HepG2 (cell line): ENCODE results near the gene DNASE1L2. TPM values are rescaled to one million over a fixed set of nuclear protein-coding genes. Genes with fewer than 3 reads are reported as not detected.

Experiments
- AKAP8 ChIP-seq: sonication (generic); formaldehyde crosslinking; IDR thresholded peaks from 2 replicates; pipeline ENCODE4 v1.5.1; 2020; ENCODE audit warnings: mild to moderate bottlenecking, missing genetic modification reagents
- CEBPB ChIP-seq: IDR thresholded peaks from 2 replicates; pipeline ENCODE4 v1.6.1; 2011; ENCODE audit warnings: low read depth, low read length, improper control_type of control experiment, borderline replicate concordance
- ELF1 ChIP-seq: sonication (generic); formaldehyde crosslinking; IDR thresholded peaks from 2 replicates; pipeline ENCODE4 v1.4.0; 2020; ENCODE audit warnings: missing genetic modification reagents
- ELF3 ChIP-seq: IDR thresholded peaks from 2 replicates; pipeline ENCODE4 v1.6.1; 2016; ENCODE audit warnings: missing genetic modification reagents, missing compliant biosample characterization
- IRX3 ChIP-seq: sonication (generic); formaldehyde crosslinking; IDR thresholded peaks from 2 replicates; pipeline ENCODE4 v1.8.1; 2023; ENCODE audit warnings: mild to moderate bottlenecking, low read depth, missing genetic modification reagents, borderline replicate concordance
- KLF12 ChIP-seq: sonication (generic); formaldehyde crosslinking; IDR thresholded peaks from 2 replicates; pipeline ENCODE4 v1.4.0; 2020; ENCODE audit warnings: missing genetic modification reagents, borderline replicate concordance
- MEF2D ChIP-seq: sonication (generic); formaldehyde crosslinking; IDR thresholded peaks from 2 replicates; pipeline ENCODE4 v1.5.1; 2020; ENCODE audit warnings: mild to moderate bottlenecking, missing genetic modification reagents
- NCOR1 ChIP-seq: fragments of 200-600 bp; sonication (generic); IDR thresholded peaks from 2 replicates; pipeline ENCODE4 v1.7.0; 2017; ENCODE audit warnings: antibody characterized with exemption, low read length, borderline replicate concordance
- NONO ChIP-seq, 2 experiments: fragments of 450-650 bp in 1 of 2; sonication (generic) in 1 of 2; formaldehyde crosslinking in 1 of 2; IDR thresholded peaks in 1 of 2; conservative IDR thresholded peaks in 1 of 2; 2 replicates each; pipeline versions ENCODE4 v1.6.1 to v1.8.0; 2017 to 2022; ENCODE audit warnings: mild to moderate bottlenecking in 1 of 2, missing genetic modification reagents in 1 of 2, moderate library complexity in 1 of 2
- POLR2A ChIP-seq, 2 experiments: IDR thresholded peaks; 2 replicates each; pipeline ENCODE4 v1.6.1; 2011; ENCODE audit warnings: low read depth in 2 of 2, low read length in 2 of 2, mild to moderate bottlenecking in 1 of 2, moderate library complexity in 1 of 2; ENCODE audit not compliant: insufficient read depth in 1 of 2
- SOX5 ChIP-seq: IDR thresholded peaks from 2 replicates; pipeline ENCODE4 v1.6.1; 2016; ENCODE audit warnings: borderline replicate concordance
- TEAD2 ChIP-seq: sonication (generic); formaldehyde crosslinking; IDR thresholded peaks from 2 replicates; pipeline ENCODE4 v1.9.0; 2021; ENCODE audit warnings: missing genetic modification reagents
- ZFP1 ChIP-seq: IDR thresholded peaks from 2 replicates; pipeline ENCODE4 v1.6.1; 2016
- ZNF17 ChIP-seq: sonication (generic); formaldehyde crosslinking; IDR thresholded peaks from 2 replicates; pipeline ENCODE4 v1.5.0; 2020; ENCODE audit warnings: mild to moderate bottlenecking, missing genetic modification reagents
- ZNF432 ChIP-seq: sonication (generic); formaldehyde crosslinking; IDR thresholded peaks from 2 replicates; pipeline ENCODE4 v1.5.0; 2020; ENCODE audit warnings: missing genetic modification reagents, mild to moderate bottlenecking, borderline replicate concordance
- ZNF776 ChIP-seq: sonication (generic); formaldehyde crosslinking; IDR thresholded peaks from 2 replicates; pipeline ENCODE4 v1.4.0; 2020; ENCODE audit warnings: mild to moderate bottlenecking, missing genetic modification reagents
- ZNF792 ChIP-seq: IDR thresholded peaks from 2 replicates; pipeline ENCODE4 v1.6.1; 2016
- ZNF839 ChIP-seq: sonication (generic); formaldehyde crosslinking; IDR thresholded peaks from 2 replicates; pipeline ENCODE4 v1.4.0; 2020; ENCODE audit warnings: missing genetic modification reagents, mild to moderate bottlenecking, borderline replicate concordance
- polyA plus RNA-seq, 8 experiments: library from polyadenylated mRNA; depleted of rRNA in 3 of 8; stranded (reverse) in 7 of 8; unstranded in 1 of 8; fragments of >200 nt; fragmentation: Illumina TruSeq in 4 of 8; extraction: Trizol in 4 of 8; gene quantifications; 2 replicates each; pipeline versions ENCODE4 v1.2.1 to v1.2.3, GENCODE V29; 2011 to 2016; ENCODE audit warnings: low read depth in 4 of 8, missing spikeins in 1 of 8, mixed read lengths in 1 of 8; ENCODE audit not compliant: insufficient read depth in 1 of 8
- total RNA-seq, 5 experiments: library from RNA; depleted of rRNA; stranded (reverse); fragments of >200 nt; fragmentation: Illumina TruSeq; extraction: Trizol; gene quantifications; 2 replicates each; pipeline ENCODE4 v1.2.3, GENCODE V29; 2016; ENCODE audit warnings: low read depth in 1 of 5
- TF ChIP-seq, protein P1 (sequence below): fragments of 450-650 bp; IDR thresholded peaks from 2 replicates; pipeline ENCODE4 v1.6.1; 2016
- TF ChIP-seq, protein P2 (sequence below): sonication (generic); formaldehyde crosslinking; IDR thresholded peaks from 2 replicates; pipeline ENCODE4 v1.4.0; 2020; ENCODE audit warnings: mild to moderate bottlenecking, missing genetic modification reagents
- TF ChIP-seq, protein P3 (sequence below): sonication (generic); formaldehyde crosslinking; IDR thresholded peaks from 2 replicates; pipeline ENCODE4 v1.4.0; 2020; ENCODE audit warnings: missing genetic modification reagents

Gene DNASE1L2
- total and polyA plus RNA-seq, 2 of the 13 experiments (the other 11 are each of a cell fraction or from before 2014, with no cell fraction given), result 0.44 to 0.50 TPM

DNA sequence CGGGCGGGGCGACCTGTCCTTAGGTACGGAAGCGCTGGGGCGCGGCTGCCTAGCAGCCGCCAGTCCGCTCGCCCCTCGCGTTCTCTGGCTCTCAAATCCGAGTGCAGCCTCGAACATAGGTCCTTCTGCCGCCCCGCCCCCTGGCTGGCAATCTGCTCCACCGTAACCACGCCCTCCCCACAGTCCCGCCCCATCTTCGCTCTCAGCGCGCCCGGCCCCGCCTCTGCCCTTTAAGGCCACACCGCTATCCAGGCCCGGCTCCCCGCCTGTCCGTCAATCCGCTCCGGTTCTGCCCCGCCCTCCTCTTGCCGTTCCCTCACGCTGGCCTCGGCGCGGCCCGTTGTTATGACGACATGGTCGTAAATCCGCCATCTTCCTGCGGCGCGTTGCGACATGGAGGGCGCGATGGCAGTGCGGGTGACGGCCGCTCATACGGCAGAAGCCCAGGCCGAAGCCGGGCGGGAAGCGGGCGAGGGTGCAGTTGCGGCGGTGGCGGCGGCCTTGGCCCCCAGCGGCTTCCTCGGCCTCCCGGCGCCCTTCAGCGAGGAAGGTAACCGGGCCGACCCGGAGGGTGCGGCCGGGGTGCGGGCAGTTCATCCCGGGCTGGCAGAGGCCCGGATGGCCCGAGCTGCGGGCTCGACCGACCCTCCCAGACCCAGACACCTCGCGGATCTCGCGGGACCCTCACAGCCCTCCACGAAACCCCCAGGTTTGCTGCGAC, 12.9 kb upstream of the DNASE1L2 start, which contains the start of gene E4F1 (continued):
- TF ChIP-seq NCOR1, result no peak
- TF ChIP-seq, protein P1, sequence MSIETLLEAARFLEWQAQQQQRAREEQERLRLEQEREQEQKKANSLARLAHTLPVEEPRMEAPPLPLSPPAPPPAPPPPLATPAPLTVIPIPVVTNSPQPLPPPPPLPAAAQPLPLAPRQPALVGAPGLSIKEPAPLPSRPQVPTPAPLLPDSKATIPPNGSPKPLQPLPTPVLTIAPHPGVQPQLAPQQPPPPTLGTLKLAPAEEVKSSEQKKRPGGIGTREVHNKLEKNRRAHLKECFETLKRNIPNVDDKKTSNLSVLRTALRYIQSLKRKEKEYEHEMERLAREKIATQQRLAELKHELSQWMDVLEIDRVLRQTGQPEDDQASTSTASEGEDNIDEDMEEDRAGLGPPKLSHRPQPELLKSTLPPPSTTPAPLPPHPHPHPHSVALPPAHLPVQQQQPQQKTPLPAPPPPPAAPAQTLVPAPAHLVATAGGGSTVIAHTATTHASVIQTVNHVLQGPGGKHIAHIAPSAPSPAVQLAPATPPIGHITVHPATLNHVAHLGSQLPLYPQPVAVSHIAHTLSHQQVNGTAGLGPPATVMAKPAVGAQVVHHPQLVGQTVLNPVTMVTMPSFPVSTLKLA, result peak; percentile 60
- TF ChIP-seq ZNF432, result no peak
- no peak for TF ChIP-seq KLF12 (CRISPR knock-in tag)
- no peak; the same call in 1 of the 2 replicates for TF ChIP-seq ZFP1
- TF ChIP-seq ELF1 (CRISPR knock-in tag), result peak; percentile 73
- TF ChIP-seq IRX3, result no peak
- TF ChIP-seq, protein P2, sequence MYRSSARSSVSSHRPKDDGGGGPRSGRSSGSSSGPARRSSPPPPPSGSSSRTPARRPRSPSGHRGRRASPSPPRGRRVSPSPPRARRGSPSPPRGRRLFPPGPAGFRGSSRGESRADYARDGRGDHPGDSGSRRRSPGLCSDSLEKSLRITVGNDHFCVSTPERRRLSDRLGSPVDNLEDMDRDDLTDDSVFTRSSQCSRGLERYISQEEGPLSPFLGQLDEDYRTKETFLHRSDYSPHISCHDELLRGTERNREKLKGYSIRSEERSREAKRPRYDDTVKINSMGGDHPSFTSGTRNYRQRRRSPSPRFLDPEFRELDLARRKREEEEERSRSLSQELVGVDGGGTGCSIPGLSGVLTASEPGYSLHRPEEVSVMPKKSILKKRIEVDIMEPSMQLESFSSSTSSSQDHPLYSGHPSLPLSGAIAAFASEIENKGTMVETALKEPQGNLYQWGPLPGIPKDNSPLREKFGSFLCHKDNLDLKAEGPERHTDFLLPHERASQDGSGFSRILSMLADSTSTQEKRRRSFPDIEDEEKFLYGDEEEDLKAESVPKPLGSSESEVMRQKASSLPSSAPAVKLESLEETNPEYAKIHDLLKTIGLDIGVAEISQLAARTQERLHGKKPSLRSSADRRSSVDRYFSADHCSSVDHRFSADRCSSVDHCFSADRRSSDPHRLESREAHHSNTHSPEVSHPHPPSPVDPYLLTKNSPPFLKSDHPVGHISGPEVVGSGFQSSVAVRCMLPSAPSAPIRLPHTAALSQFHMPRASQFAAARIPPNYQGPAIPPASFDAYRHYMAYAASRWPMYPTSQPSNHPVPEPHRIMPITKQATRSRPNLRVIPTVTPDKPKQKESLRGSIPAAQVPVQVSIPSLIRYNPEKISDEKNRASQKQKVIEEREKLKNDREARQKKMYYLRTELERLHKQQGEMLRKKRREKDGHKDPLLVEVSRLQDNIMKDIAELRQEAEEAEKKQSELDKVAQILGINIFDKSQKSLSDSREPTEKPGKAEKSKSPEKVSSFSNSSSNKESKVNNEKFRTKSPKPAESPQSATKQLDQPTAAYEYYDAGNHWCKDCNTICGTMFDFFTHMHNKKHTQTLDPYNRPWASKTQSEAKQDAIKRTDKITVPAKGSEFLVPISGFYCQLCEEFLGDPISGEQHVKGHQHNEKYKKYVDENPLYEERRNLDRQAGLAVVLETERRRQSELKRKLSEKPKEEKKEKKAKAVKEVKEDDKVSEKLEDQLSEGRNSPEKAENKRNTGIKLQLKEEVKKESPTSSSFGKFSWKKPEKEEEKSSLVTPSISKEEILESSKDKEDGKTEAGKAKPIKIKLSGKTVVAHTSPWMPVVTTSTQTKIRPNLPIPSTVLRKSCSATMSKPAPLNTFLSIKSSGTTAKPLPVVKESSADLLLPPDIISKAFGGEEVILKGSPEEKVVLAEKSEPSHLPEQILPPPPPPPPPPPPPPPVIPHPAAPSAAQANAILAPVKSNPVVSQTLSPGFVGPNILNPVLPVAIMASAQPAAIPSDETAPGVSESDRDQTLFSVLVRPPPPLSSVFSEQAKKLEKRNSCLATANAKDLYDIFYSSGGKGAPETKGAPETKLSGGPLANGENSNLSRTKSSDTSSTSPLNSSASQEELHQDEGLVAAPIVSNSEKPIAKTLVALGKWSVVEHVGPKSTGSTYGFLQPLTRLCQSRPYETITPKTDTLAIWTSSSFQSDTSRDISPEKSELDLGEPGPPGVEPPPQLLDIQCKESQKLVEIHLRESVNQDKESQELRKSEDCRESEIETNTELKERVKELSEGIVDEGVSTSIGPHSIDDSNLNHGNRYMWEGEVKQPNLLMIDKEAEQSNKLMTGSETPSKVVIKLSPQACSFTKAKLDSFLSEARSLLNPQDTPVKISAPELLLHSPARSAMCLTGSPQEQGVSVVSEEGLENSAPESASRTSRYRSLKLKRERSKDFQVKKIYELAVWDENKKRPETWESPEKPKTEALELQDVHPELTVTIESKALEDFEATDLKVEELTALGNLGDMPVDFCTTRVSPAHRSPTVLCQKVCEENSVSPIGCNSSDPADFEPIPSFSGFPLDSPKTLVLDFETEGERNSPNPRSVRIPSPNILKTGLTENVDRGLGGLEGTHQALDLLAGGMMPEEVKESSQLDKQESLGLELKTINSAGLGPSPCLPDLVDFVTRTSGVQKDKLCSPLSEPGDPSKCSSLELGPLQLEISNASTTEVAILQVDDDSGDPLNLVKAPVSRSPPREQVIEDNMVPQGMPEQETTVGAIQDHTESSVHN, result no peak
- TF ChIP-seq ZNF792, result peak; percentile 88
- TF ChIP-seq AKAP8 (CRISPR knock-in tag), result peak; percentile 51; the same call in 1 of the 2 replicates
- no peak for TF ChIP-seq NONO (IDR thresholded peaks at IDR 0.05)
- TF ChIP-seq NONO (CRISPR knock-in tag; conservative IDR thresholded peaks at IDR 0.05), result peak; percentile 98
- peak; percentile 88 to 89 for TF ChIP-seq POLR2A (IDR thresholded peaks at IDR 0.05; ENCODE audit: insufficient read depth in 1 of 2, low read depth in 2 of 2, low read length in 2 of 2)
- no peak for TF ChIP-seq ZNF17 (CRISPR knock-in tag)
- TF ChIP-seq TEAD2 (CRISPR knock-in tag), result no peak
- TF ChIP-seq, protein P3, sequence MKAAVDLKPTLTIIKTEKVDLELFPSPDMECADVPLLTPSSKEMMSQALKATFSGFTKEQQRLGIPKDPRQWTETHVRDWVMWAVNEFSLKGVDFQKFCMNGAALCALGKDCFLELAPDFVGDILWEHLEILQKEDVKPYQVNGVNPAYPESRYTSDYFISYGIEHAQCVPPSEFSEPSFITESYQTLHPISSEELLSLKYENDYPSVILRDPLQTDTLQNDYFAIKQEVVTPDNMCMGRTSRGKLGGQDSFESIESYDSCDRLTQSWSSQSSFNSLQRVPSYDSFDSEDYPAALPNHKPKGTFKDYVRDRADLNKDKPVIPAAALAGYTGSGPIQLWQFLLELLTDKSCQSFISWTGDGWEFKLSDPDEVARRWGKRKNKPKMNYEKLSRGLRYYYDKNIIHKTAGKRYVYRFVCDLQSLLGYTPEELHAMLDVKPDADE (CRISPR knock-in tag), result no peak
- TF ChIP-seq ZNF776, result peak; percentile 88; the same call in 1 of the 2 replicates
- TF ChIP-seq ELF3 (CRISPR knock-in tag), result 0 out of 2 replicates have a peak, but pooled peaks have one; percentile 19
- peak; percentile 99 for TF ChIP-seq CEBPB
- TF ChIP-seq SOX5 (CRISPR knock-in tag), result no peak; the same call in 1 of the 2 replicates
- TF ChIP-seq MEF2D (CRISPR knock-in tag), result peak; percentile 63
- TF ChIP-seq ZNF839 (CRISPR knock-in tag), result no peak
